Hepatocyte (in vitro differentiated cells): Measurements from ENCODE around the gene PTDSS2. TPM values are rescaled to one million over a fixed set of nuclear protein-coding genes. Genes with fewer than 3 reads are reported as not detected.

Source experiments
- DNase-seq: peaks from one replicate; pipeline ENCODE4 v3.0.0-alpha.2; 2016; ENCODE audit warnings: low spot score
- H2AFZ ChIP-seq: fragments of 200-600 bp; sonication (generic); 2 replicates; pipeline ENCODE4 v1.6.0; 2016; ENCODE audit warnings: antibody characterized with exemption, mild to moderate bottlenecking
- H3K27ac ChIP-seq: fragments of 200-600 bp; sonication (generic); 2 replicates; pipeline ENCODE4 v1.5.1; 2016; ENCODE audit warnings: mild to moderate bottlenecking
- H3K27me3 ChIP-seq: fragments of 200-600 bp; sonication (generic); 2 replicates; pipeline ENCODE4 v1.6.1; 2016
- H3K36me3 ChIP-seq: fragments of 200-600 bp; sonication (generic); replicated peaks from 2 replicates; pipeline ENCODE4 v1.5.1; 2016; ENCODE audit warnings: low read depth; ENCODE audit not compliant: insufficient read depth
- H3K4me1 ChIP-seq: fragments of 200-600 bp; sonication (generic); 2 replicates; pipeline ENCODE4 v1.5.1; 2016; ENCODE audit warnings: mild to moderate bottlenecking, moderate library complexity; ENCODE audit not compliant: insufficient read depth
- H3K4me2 ChIP-seq: fragments of 200-600 bp; sonication (generic); 2 replicates; pipeline ENCODE4 v1.6.0; 2016
- H3K4me3 ChIP-seq: fragments of 200-600 bp; sonication (generic); 2 replicates; pipeline ENCODE4 v1.5.1; 2016; ENCODE audit warnings: mild to moderate bottlenecking
- H3K79me2 ChIP-seq: fragments of 200-600 bp; sonication (generic); 2 replicates; pipeline ENCODE4 v1.6.0; 2017; ENCODE audit warnings: mild to moderate bottlenecking
- H3K9me2 ChIP-seq: fragments of 200-600 bp; sonication (generic); replicated peaks from 2 replicates; pipeline ENCODE4 v1.6.0; 2017; ENCODE audit warnings: mild to moderate bottlenecking; ENCODE audit not compliant: insufficient read depth
- H3K9me3 ChIP-seq: fragments of 200-600 bp; sonication (generic); 2 replicates; pipeline ENCODE4 v1.5.1; 2016; ENCODE audit warnings: low read depth, mild to moderate bottlenecking
- H4K20me1 ChIP-seq: fragments of 200-600 bp; sonication (generic); 2 replicates; pipeline ENCODE4 v1.6.0; 2016; ENCODE audit warnings: mild to moderate bottlenecking; ENCODE audit not compliant: insufficient read depth, poor library complexity, severe bottlenecking
- CTCF ChIP-seq: fragments of 200-600 bp; sonication (generic); IDR thresholded peaks from 2 replicates; pipeline ENCODE4 v1.5.1; 2016; ENCODE audit warnings: antibody characterized with exemption, mild to moderate bottlenecking; ENCODE audit not compliant: poor library complexity
- EZH2 ChIP-seq: fragments of 200-600 bp; sonication (generic); IDR thresholded peaks from 2 replicates; pipeline ENCODE4 v1.6.1; 2016; ENCODE audit warnings: antibody characterized with exemption, mild to moderate bottlenecking, borderline replicate concordance
- EZH2phosphoT487 ChIP-seq: fragments of 200-600 bp; sonication (generic); IDR thresholded peaks from one replicate; pipeline ENCODE4 v1.6.1; 2018; ENCODE audit warnings: antibody characterized with exemption, mild to moderate bottlenecking, low read depth, moderate library complexity; ENCODE audit not compliant: unreplicated experiment, severe bottlenecking
- WGBS: methylation state at CpG from one replicate; pipeline ENCODE4 v1.1.6; 2016; ENCODE audit warnings: low lambda C conversion rate; ENCODE audit errors: missing lambda C conversion rate; 5-methylcytosine and 5-hydroxymethylcytosine counted together
- polyA plus RNA-seq: library from polyadenylated mRNA; unstranded; fragments of >200 nt; fragmentation: Nextera tagmentation; extraction: Ambion mirVana; gene quantifications from 2 replicates; pipeline ENCODE4 v1.2.1, GENCODE V29; 2016
- total RNA-seq: library from RNA; depleted of rRNA; stranded (reverse); fragments of >200 nt; gene quantifications from 2 replicates; pipeline ENCODE4 v1.2.3, GENCODE V29; 2014

PTDSS2 gene
- total and polyA plus RNA-seq, 2 experiments from 2014 or later, result 31.5 to 50.8 TPM

- no peak overlapping the region for H3K4me3 ChIP-seq
- peaks cover 21% of the 10 kb centered on the region for H3K79me2 ChIP-seq
- TF ChIP-seq CTCF (no peak), EZH2 (no peak)
- peaks cover 4% of the 10 kb centered on the region for H3K4me1 ChIP-seq
- no peaks in the 10 kb centered on the region for H3K36me3 ChIP-seq
- H3K9me3 ChIP-seq, result no peaks in the 10 kb centered on the region
- peaks cover 4% of the 10 kb centered on the region for H4K20me1 ChIP-seq
- no peaks in the 10 kb centered on the region for H3K9me2 ChIP-seq
- WGBS, result 98% methylated on average over 24 of the region's 39 CpGs
- no peak for DNase-seq
- H3K4me2 ChIP-seq, result no peak overlapping the region
- no peaks in the 10 kb centered on the region for H3K27me3 ChIP-seq
- no peak overlapping the region for H2AFZ ChIP-seq
- H3K27ac ChIP-seq, result no peak overlapping the region
Measured at GRCh38 chr11:498297-499181, 48.5 kb downstream of the PTDSS2 start.

DNA sequence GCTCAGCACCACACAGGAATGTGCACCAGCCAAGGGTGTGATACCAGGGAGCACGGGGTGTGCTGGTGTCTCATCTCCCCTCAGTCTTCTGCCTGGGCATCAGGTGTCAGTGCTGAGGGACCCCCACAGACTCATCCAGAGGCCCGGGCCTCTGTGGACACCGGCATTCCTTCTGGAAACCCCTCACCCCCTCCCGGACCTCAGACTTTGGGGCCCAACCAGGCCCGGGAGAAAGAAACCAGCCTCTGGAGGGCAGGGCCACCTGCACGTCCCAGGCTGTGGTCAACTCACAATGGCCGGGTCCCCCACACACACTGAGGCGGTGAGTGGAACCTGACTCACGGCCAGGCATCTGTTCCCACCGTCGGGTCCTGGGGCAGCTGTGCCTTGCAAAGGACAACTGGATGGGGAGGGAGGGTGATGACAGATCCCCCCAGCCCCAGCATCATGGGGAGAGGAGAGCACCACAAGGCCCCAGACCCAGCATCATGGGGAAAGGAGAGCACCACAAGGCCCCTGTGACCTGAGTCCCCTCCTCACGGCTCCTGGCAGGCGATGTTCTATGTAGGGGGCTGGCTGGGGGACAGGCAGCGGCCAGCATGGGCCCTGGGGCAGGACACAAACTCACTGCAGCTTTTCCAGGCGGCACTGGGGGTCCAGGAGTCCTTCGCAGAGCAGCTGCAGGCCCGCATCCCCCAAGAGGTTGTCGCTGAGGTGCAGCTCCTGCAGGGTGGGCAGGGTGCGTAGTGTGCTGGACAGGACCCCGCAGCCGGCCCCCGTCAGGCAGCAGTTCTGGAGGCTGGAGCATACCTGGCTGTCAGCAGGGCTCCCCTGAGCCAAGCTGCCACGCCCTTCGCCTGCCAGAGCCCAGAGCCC lies 49.4 kb downstream of the PTDSS2 start:
- H3K4me3 ChIP-seq, result no peak overlapping the region
- no peaks in the 10 kb centered on the region for H3K9me3 ChIP-seq
- TF ChIP-seq CTCF, result no peak
- TF ChIP-seq EZH2, result no peak
- no peak for TF ChIP-seq EZH2phosphoT487
- no peaks in the 10 kb centered on the region for H3K27me3 ChIP-seq
- no peak overlapping the region for H2AFZ ChIP-seq
- H3K4me1 ChIP-seq, result peaks cover 4% of the 10 kb centered on the region
- DNase-seq, result no peak
- no peak overlapping the region for H3K27ac ChIP-seq
- peaks cover 30% of the 10 kb centered on the region for H3K79me2 ChIP-seq
- H3K9me2 ChIP-seq, result no peaks in the 10 kb centered on the region
- no peaks in the 10 kb centered on the region for H3K36me3 ChIP-seq
- no peak overlapping the region for H3K4me2 ChIP-seq
- peaks cover 4% of the 10 kb centered on the region for H4K20me1 ChIP-seq
- WGBS, result 97% methylated on average over 22 of the region's 24 CpGs

DNA sequence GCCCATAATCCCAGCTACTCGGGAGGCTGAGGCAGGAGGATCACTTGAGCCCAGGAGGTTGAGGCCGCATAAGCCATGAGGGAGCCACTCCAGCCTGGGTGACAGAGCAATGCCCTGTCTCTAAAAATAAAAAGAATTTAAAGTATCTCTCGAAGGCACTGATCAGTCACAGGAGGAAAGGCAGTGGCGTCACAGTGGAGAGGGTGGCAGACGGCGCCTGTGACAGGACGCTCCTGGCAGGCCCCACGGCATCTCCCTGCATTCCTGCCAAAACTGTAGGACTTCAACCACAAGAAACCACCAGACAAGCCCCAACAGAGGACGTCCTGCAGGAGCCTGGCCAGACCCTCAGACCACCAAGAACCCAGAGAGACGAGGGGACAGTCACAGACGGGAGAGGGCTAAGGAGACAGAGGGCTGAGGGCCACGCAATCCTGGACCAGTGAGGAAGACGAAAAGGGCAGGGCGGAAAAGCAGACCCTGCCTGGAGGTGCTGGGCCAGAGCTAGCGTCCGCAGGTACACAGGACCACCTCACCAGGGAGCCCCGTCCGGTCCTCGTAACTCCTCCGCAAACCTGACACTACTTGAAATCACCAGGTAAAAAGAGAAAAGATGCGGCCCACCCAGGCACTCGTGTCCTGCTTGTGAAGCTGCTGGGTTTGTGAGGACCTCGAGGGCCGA lies 51.1 kb downstream of the PTDSS2 start:
- Histone ChIP-seq H3K27me3 (no peaks in the 10 kb centered on the region), H3K9me2 (no peaks in the 10 kb centered on the region), H3K4me3 (no peak overlapping the region), H3K36me3 (no peaks in the 10 kb centered on the region), H3K27ac (no peak overlapping the region), H3K79me2 (peaks cover 46% of the 10 kb centered on the region), H3K4me1 (peaks cover 16% of the 10 kb centered on the region), H3K9me3 (no peaks in the 10 kb centered on the region), H2AFZ (no peak overlapping the region), H3K4me2 (no peak overlapping the region), H4K20me1 (peaks cover 12% of the 10 kb centered on the region)
- no peak for TF ChIP-seq EZH2phosphoT487
- no peak for TF ChIP-seq EZH2
- no peak for TF ChIP-seq CTCF
- 98% methylated on average over 24 of the region's 24 CpGs for WGBS
- DNase-seq, result no peak
